DOHH2 (cell line): ENCODE data around the gene FAM216B.

Experiments
- H3F3A ChIP-seq: fragments of 200-600 bp; sonication (generic), shearing (Covaris generic); 2 replicates; pipeline ENCODE4 v1.6.0; 2016; ENCODE audit warnings: antibody characterized with exemption, mild to moderate bottlenecking; ENCODE audit not compliant: control insufficient read depth, insufficient read depth
- H3K27ac ChIP-seq: fragments of 200-600 bp; sonication (generic); 2 replicates; pipeline ENCODE4 v1.5.1; 2014; ENCODE audit warnings: low read depth, mild to moderate bottlenecking, low read length, moderate library complexity
- H3K27me3 ChIP-seq: fragments of 200-600 bp; sonication (generic); 2 replicates; pipeline ENCODE4 v1.6.1; 2014; ENCODE audit warnings: mild to moderate bottlenecking, low read length, mixed read lengths; ENCODE audit not compliant: control insufficient read depth
- H3K36me3 ChIP-seq: fragments of 200-600 bp; sonication (generic); 2 replicates; pipeline ENCODE4 v1.6.1; 2014; ENCODE audit warnings: mild to moderate bottlenecking, low read length, moderate library complexity, mixed read lengths; ENCODE audit not compliant: control insufficient read depth
- H3K4me1 ChIP-seq: fragments of 200-600 bp; sonication (generic); 2 replicates; pipeline ENCODE4 v1.6.1; 2014; ENCODE audit warnings: mild to moderate bottlenecking, low read length, mixed read lengths; ENCODE audit not compliant: control insufficient read depth
- H3K4me2 ChIP-seq: fragments of 200-600 bp; sonication (generic); 2 replicates; pipeline ENCODE4 v1.6.0; 2014; ENCODE audit warnings: mild to moderate bottlenecking, low read length, moderate library complexity
- H3K4me3 ChIP-seq: fragments of 200-600 bp; sonication (generic); 2 replicates; pipeline ENCODE4 v1.5.1; 2014; ENCODE audit warnings: mild to moderate bottlenecking, low read length, mixed read lengths
- H3K79me2 ChIP-seq: fragments of 200-600 bp; sonication (generic); 2 replicates; pipeline ENCODE4 v1.6.1; 2014; ENCODE audit warnings: mild to moderate bottlenecking, low read length, mixed read lengths; ENCODE audit not compliant: control insufficient read depth
- H3K9me2 ChIP-seq: fragments of 200-600 bp; sonication (generic); replicated peaks from 2 replicates; pipeline ENCODE4 v1.6.1; 2014; ENCODE audit warnings: mild to moderate bottlenecking, low read length, mixed read lengths; ENCODE audit not compliant: control insufficient read depth
- H3K9me3 ChIP-seq: fragments of 200-600 bp; sonication (generic); 2 replicates; pipeline ENCODE4 v1.6.1; 2014; ENCODE audit warnings: antibody characterized with exemption, low read length, mixed read lengths; ENCODE audit not compliant: control insufficient read depth, insufficient read depth
- H4K20me1 ChIP-seq: fragments of 200-600 bp; sonication (generic); 2 replicates; pipeline ENCODE4 v1.6.0; 2014; ENCODE audit warnings: low read depth, mild to moderate bottlenecking, antibody characterized with exemption, low read length, moderate library complexity; ENCODE audit not compliant: control insufficient read depth, insufficient read depth
- EZH2phosphoT487 ChIP-seq: fragments of 200-600 bp; sonication (generic); IDR thresholded peaks from 2 replicates; pipeline ENCODE4 v1.6.1; 2017; ENCODE audit warnings: borderline replicate concordance, mild to moderate bottlenecking, antibody characterized with exemption, low read length, moderate library complexity, mixed read lengths
- TF ChIP-seq, protein P1 (sequence below): fragments of 200-600 bp; sonication (generic); IDR thresholded peaks from one replicate; pipeline ENCODE4 v1.5.1; 2014; ENCODE audit warnings: antibody characterized with exemption, mild to moderate bottlenecking, low read depth, low read length; ENCODE audit not compliant: poor library complexity, severe bottlenecking

Gene FAM216B

GRCh38 chr13:42807866-42808265 lies 26.5 kb downstream of the FAM216B start:
- no peak overlapping the region for H3K4me2 ChIP-seq
- H3K9me2 ChIP-seq = no peaks in the 10 kb centered on the region
- no peaks in the 10 kb centered on the region for H3K36me3 ChIP-seq
- no peaks in the 10 kb centered on the region for H3K9me3 ChIP-seq
- no peaks in the 10 kb centered on the region for H3K79me2 ChIP-seq
- H3K4me3 ChIP-seq = no peak overlapping the region
- H3K27ac ChIP-seq = no peak overlapping the region
- TF ChIP-seq, protein P1, sequence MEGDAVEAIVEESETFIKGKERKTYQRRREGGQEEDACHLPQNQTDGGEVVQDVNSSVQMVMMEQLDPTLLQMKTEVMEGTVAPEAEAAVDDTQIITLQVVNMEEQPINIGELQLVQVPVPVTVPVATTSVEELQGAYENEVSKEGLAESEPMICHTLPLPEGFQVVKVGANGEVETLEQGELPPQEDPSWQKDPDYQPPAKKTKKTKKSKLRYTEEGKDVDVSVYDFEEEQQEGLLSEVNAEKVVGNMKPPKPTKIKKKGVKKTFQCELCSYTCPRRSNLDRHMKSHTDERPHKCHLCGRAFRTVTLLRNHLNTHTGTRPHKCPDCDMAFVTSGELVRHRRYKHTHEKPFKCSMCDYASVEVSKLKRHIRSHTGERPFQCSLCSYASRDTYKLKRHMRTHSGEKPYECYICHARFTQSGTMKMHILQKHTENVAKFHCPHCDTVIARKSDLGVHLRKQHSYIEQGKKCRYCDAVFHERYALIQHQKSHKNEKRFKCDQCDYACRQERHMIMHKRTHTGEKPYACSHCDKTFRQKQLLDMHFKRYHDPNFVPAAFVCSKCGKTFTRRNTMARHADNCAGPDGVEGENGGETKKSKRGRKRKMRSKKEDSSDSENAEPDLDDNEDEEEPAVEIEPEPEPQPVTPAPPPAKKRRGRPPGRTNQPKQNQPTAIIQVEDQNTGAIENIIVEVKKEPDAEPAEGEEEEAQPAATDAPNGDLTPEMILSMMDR = no peak
- no peak for TF ChIP-seq EZH2phosphoT487
- no peaks in the 10 kb centered on the region for H4K20me1 ChIP-seq
- H3K4me1 ChIP-seq = no peaks in the 10 kb centered on the region
- no peaks in the 10 kb centered on the region for H3F3A ChIP-seq
- no peaks in the 10 kb centered on the region for H3K27me3 ChIP-seq

GRCh38 chr13:42808341-42808940 lies 27.1 kb downstream of the FAM216B start:
- Histone ChIP-seq H4K20me1 (no peaks in the 10 kb centered on the region), H3K79me2 (no peaks in the 10 kb centered on the region), H3K4me2 (no peak overlapping the region), H3K9me2 (no peaks in the 10 kb centered on the region), H3F3A (no peaks in the 10 kb centered on the region), H3K27me3 (no peaks in the 10 kb centered on the region), H3K36me3 (no peaks in the 10 kb centered on the region), H3K27ac (no peak overlapping the region), H3K4me1 (no peaks in the 10 kb centered on the region), H3K9me3 (no peaks in the 10 kb centered on the region), H3K4me3 (no peak overlapping the region)
- no peak for TF ChIP-seq EZH2phosphoT487
- TF ChIP-seq, protein P1 = no peak

- H3K36me3 ChIP-seq = no peaks in the 10 kb centered on the region
- no peak for TF ChIP-seq EZH2phosphoT487
- TF ChIP-seq, protein P1 = no peak
- no peaks in the 10 kb centered on the region for H4K20me1 ChIP-seq
- no peaks in the 10 kb centered on the region for H3K9me3 ChIP-seq
- no peak overlapping the region for H3K4me3 ChIP-seq
- H3K79me2 ChIP-seq = no peaks in the 10 kb centered on the region
- H3K9me2 ChIP-seq = no peaks in the 10 kb centered on the region
- H3K4me1 ChIP-seq = no peaks in the 10 kb centered on the region
- no peak overlapping the region for H3K4me2 ChIP-seq
- no peaks in the 10 kb centered on the region for H3K27me3 ChIP-seq
- no peaks in the 10 kb centered on the region for H3F3A ChIP-seq
- no peak overlapping the region for H3K27ac ChIP-seq
These were observed 30.9 kb downstream of the FAM216B start for GRCh38 chr13:42812316-42812715.

- no peaks in the 10 kb centered on the region for H3K79me2 ChIP-seq
These were observed 33.5 kb downstream of the FAM216B start for GRCh38 chr13:42814868-42815267.

More at GRCh38 chr13:42814868-42815267, 33.5 kb downstream of the FAM216B start:
- no peak overlapping the region for H3K4me2 ChIP-seq
- no peak overlapping the region for H3K4me3 ChIP-seq
- no peaks in the 10 kb centered on the region for H3F3A ChIP-seq
- no peaks in the 10 kb centered on the region for H3K4me1 ChIP-seq
- no peaks in the 10 kb centered on the region for H4K20me1 ChIP-seq
- H3K27me3 ChIP-seq = no peaks in the 10 kb centered on the region
- H3K36me3 ChIP-seq = no peaks in the 10 kb centered on the region
- H3K27ac ChIP-seq = no peak overlapping the region
- H3K9me2 ChIP-seq = no peaks in the 10 kb centered on the region
- no peaks in the 10 kb centered on the region for H3K9me3 ChIP-seq
- TF ChIP-seq, protein P1 = no peak
- TF ChIP-seq EZH2phosphoT487 = no peak
